GM12892 (cell line): ENCODE results near the gene RPL28.

ENCODE experiments used
- POLR2A ChIP-seq: IDR thresholded peaks from 2 replicates; pipeline ENCODE4 v1.6.1; 2011; ENCODE audit warnings: low read depth, low read length, control low read depth
- POLR2AphosphoS5 ChIP-seq: IDR thresholded peaks from 2 replicates; pipeline ENCODE4 v1.6.1; 2011; ENCODE audit warnings: low read depth, low read length, control low read depth

GRCh38 chr19:55402509-55402908 lies 16.8 kb downstream of the RPL28 start:
- no peak; the same call in none of the 2 replicates for TF ChIP-seq POLR2AphosphoS5
- no peak for TF ChIP-seq POLR2A
